ENCODE measurements around the gene C9orf50.
"Not testable (repeated sequence)": the region's sequence is repeated elsewhere in the genome, so short reads cannot be mapped to it uniquely, and the experiment has no call there.

C9orf50 gene

DNA sequence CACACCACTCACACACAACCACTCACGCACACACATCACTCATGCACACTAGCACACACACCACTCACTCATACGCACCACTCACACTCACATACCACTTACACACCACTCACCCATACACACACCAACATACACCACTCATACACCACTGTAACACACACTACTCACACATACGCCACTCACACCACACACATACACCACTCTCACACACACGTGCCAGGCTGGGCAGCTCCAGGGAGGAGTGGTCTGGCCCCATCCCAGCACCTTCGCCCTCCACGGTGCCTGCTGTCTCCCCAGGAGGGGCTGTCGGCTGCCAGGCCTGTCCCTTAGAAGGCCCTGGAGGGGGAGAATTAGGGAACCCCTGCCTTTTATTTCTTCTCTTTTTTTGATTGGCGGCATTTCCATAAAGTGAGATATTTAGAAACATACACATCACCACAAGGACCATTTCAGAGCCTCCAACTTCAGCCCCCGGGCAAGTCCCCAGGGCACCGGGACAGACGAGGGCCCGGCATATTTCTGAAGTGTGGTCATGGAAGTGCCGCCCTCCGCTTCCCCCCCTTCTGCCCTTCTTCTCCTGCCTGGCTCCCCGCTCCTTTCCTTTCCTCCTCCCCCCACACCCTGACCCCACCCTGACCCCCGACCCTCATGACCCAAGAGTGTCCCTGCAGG is 27.3 kb upstream of the C9orf50 start:
- DNase-seq (ENCODE audit: low read depth): no peak

DNA sequence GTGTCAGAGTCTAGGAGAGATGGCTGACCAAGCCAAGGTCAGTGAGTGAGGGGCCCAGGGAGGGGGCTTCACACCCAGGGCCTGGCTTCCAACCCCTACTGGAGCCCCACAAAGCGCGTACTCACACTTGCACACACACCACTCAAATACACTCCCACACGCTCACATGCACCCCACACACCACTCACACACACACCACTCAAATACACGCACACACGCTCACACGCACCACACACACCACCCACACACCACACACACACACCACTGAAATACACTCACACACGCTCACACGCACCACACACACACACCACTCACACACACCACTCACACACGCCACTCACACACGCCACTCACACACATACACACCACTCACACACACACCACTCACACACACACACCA is 26.7 kb upstream of the C9orf50 start:
- DNase-seq (ENCODE audit: low read depth): no peak

DNA sequence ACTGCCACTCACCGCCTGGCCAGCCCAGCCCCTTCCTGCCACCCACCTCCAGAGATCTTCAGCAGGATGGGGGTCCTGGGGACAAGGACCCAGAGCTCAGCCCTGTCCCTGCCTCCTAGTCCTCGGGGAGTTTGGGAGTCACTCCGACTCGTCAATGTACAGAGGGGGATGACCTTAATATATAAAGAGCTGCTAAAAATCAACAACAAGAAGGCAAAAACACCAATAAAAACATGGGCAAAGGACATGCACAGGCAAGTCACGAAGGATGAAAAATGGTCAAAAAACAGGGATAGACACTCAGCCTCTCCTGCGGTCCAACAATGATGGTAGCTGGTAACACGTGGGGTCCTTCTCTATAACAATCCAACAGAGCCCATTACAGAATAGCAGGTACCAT is 25.8 kb upstream of the C9orf50 start:
- no peak for DNase-seq (ENCODE audit: low read depth)

DNA sequence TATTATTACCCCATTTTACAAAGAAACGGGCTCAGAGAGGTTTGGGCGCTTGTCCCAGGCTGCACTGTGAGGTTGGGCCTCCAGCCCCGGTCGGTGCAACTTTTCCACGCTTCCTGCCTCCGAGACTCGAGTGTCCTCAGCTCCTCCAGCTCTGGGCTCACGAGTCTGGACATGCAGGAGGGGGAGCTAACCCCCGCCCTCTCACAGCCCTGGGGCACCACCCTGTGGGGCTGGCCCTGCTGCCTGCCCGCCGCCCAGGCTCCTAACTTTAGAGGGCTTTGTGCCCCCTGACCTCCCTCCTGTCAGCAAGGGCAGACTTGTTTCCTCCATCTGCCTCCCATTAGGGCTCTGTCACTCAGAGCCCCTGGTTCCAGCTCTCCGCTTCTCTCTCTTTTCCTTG is 25.4 kb upstream of the C9orf50 start:
- no peak for DNase-seq (ENCODE audit: low read depth)

DNA sequence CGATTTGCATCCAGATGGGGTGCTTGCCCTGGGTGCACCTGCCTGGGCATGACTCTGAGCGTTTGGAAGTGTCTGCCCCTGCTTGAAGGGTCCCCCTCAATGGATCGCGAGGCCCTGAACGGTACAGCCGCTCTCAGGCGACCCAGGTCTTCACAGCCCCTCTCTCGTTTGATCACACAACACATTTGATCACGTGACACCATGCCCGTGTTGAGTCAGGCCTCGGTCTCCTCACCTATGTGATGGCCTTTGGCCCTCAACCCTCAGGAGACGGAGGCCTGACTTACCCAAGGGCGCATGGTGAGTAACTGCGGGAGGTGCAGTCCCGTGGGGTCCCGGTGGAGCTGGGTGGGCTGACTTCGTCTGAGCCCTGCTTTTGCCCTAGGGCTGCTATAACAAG is 24.0 kb upstream of the C9orf50 start:
- DNase-seq (ENCODE audit: low read depth): no peak

DNA sequence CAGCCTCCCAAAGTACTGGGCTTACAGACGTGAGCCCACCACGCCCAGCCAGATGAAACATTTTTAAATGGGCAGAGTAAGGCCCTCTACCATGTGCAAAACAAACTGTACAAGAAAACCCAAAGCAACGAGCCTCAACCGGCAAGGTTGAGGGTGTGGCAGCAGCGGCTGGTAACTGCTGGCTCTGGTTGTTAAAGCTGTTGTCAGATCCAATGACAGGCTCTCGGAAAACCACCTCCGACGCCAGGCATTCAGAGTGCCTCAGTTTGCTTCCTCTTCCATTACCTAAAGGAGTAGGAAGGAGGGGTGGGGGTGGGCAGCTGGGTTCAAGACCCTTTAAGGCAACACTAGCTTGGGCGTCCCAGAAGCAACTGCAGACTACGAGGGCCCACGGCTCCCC is 23.5 kb upstream of the C9orf50 start:
- no peak for DNase-seq (ENCODE audit: low read depth)

DNA sequence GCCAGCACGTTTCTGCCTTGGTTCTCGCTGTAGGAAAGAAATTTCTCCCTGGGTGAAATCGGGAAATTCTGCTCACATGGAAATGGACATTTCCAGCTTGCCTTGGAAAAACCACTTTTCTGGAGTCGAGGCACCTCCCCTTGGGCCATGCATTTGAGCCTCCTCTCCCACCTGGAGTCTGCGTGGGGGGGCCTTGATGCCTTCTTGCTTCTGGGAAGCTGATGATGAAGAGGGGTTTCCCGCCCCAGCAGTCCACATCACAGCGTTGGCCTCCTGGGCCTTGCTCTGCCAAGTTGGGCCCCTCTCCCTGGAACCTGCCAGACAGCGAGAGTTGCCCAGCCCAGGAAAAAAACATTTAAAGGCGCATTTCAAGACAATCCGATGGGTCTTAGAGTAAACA is 22.8 kb upstream of the C9orf50 start:
- no peak for DNase-seq (ENCODE audit: low read depth)

DNA sequence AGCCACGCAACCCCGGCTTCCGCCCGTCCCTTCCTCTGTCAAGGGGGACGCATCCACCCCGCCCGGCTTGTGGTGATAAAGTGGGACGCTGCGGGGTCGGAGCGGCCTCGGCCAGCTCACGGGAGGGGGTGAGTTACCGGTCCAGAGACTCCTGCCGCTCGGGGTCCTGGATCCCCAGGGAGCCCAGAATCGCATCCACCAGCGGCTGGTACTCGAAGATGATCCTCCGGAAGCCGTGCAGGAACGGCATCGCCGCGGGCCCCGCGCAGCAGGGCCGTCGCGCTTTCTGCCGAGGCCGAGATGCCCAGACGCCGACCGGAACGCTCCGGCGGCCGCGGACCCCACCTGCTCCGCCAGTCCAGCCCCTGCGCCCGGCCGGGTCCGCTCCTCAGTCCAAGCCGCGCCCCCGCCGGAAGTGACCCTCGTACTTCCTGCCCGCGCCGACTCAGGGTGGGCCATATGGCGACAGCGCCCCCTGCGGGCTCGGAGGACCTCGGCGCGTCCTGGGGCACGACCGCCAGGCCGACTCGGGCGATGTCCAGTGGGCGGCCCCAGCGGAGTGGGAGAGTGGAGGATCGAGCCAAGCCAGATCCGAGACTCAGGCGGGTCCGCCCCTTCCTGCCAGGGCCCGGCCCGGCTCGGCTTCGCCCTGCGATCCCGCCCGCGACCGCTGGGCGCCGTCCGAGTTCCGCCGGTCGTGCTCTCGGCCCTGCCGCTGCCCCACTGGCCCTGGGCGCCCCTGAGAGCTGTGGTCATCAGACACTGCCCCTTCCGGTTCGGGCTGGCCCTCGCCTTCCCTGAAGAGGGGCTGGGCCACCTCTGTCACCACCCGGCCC is 21.1 kb upstream of the C9orf50 start, which contains the start of gene ASB6:
TSS of gene ASB6 (minus strand) at position 402 of the 836 bp plus-strand sequence. CDS start at position 250, 152 bp downstream.
- peak; percentile 96 for DNase-seq (ENCODE audit: low read depth)

DNA sequence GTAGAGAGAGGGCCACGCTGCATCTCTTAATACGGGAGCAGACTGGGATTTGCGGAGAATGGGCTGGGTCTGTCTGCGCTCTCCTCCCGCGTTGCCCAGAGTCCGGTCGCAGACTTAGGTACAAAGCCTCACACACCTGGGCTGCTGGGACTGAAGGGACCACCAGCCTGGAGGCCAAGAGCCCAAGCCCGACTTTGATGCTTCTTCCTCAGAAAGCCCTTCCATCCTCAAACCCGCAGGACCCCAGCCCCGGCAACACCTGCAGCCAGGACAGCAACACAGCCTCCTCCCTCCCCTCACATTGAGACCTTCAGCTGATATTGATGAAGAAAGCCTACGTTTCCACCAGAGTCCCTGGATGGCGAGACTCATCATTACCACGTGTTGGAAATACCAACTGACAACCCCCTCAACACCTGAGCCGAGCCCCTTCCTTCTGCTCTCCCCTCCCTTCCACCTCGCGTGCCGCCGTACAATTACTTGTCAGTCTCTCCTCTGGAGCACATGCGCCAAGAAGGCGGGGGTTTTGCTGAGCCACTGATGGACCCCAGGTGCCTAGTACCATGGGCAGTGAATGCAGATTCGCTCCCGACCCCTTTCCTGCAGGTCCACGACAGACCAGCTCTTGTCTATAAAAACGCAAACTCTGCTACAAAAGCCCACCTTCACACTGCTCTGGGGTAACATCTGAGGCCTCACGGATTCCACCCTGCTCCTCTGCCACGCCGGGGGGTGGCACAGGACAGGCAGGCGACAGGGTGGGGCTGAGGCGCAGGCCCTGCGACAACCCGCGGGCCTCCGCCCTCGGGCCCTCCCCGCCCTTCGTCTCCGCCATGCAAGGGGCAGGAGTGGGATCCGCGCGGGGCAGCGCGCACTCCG is 20.2 kb upstream of the C9orf50 start:
- no peak for DNase-seq (ENCODE audit: low read depth)

DNA sequence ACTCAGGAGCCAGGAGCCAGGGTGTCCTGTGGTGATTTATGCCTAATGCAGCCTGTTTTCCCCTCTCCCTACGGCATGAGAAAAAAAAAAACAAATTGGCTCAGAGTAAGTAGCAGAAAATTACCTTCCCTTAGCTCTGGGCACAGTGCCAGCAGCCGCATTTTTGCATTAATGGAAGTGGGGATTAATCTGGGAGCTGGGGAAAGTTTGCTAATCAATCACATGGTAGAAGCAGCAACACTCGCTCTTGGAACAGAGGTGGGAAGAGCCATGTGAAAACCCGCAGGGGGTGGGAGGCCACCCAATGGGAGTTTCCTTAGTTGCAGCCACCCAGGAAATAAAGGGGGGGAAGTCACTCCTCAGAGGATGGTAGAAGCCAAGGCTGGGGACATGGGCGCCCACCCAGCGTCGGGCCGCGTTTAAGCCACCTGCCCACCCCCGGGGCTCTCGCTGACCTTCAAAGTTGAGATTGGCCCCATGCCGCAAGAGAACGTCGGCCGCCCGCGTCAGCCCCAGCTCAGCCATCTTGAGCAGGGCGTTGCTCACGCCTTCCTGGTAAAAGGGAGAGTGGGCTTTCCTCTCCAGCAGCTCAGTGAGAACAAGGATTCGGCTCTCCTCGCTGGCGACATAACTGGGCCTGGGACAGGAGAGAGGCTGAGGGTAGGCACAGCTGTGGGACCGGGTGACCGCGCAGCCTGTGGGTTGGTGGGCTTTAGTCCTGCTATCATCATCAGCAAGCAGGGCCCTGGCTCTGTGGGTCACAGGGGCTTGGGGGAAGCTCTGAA is 19.4 kb upstream of the C9orf50 start:
- no peak for DNase-seq (ENCODE audit: low read depth)

DNA sequence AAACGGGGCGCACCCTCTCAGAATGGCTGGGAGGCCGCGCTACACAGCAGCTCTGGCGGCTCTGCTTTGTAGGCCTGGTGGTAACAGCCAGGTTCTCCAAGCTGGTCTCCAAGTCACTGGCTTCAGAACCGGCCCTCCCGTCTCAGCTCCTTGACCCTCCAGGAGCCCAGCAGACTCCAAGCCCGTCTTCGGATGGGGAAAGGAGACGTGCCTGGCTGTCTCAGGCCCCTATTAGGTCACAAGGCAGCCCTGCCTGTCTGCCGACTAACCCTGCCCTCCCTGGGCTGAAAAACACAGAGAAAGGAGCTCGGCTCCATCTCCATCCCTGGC is 18.8 kb upstream of the C9orf50 start:
- no peak for DNase-seq (ENCODE audit: low read depth)

DNA sequence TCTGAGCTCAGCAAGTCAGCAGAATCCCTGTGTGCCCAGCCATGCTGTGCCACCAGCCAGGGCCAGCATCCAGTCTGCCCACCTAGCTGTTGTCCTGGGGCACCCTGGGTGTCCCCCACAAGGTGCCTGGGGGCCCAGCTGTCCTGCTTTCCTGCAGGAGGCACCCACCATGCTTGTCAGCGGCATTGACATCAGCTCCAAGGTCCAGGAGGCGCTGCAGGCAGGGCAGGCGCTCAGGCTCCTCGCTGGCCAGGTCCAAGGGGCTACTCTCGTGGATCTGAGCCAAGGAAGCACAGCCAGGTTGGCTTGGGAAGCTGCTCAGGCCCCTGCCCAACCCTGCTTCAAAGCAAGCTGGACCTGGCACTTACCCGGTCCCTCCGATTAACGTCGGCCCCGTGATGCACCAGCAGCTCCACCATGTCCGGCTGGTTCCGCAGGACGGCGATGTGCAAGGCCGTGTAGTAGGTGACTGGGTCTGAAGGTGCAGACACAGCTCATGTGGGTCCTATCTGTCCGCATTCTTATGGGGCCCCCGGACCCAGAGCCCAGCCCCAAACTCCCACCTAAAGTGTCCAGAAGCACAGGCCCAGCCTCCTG is 18.2 kb upstream of the C9orf50 start:
- DNase-seq (ENCODE audit: low read depth): no peak

DNA sequence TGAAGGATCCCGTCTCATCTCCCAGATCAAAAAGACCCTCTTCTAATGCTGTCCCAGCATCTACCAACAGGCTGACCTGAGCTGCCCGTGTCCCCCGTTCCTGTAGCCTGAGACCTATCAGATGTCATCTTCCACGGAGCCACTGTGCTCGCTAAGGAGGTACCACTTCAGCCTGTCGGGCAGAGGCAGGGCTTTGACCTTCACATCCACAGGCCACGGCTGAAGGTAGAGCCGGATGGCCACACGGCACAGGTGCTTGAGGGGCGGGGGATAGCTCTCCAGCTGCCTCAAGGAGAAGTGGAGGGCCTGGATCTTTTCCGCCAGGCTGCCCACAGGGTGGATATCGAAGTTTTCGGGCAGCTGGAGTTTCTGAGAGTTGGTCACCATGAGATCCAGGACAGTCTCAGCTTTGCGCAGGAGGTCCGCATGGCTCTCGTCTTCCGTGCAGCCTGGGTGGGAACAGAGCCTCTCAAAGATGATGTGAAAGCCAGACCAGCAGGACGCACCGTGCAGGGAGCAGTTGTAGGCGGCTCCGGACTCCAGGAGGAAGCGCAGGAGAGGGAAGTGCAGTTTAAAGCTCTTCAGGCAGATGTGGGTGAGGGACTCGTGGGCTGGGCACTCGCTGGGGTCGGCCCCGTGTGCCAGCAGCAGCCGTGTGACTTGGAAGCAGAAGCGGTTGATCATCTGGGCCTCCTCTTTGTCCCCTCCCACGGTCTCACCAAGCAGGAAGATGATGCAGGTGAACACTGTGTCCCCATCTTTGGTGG is 17.0 kb upstream of the C9orf50 start:
- no peak for DNase-seq (ENCODE audit: low read depth)

DNA sequence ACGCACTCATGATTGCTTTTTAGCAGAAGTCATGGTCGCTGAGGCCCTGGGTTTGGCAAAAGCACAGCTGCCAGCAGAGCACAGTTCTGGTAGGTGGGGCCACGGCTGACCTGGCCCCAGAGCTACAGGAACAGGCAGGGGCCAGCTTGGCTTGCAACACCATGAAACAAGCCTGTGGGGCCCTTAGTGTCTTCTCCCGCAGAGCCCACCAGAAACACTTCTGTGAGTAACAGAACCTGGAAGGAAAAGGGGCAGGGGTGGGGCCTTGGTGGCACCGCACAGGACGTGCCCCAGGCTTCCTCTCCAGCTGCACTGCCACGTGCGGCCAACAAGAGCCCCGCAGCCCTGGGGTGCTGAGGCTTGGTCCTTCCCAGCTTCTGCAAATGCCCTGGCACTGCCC is 16.2 kb upstream of the C9orf50 start:
- no peak for DNase-seq (ENCODE audit: low read depth)

DNA sequence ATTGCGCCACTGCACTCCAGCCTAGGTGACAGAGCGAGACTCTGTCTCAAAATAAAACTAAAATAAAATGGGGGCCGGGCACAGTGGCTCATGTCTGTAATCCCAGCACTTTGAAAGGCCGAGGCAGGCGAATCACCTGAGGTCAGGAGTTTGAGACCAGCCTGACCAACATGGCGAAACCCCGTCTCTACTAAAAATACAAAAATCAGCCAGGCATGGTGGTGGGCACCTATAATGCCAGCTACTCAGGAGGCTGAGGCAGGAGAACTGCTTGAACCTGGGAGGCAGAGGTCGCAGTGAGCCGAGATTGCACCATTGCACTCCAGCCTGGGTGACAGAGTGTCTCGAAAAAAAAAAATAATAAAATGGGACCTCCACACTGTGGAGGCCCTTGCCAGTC is 15.4 kb upstream of the C9orf50 start:
- not testable (repeated sequence) for DNase-seq (ENCODE audit: low read depth)

DNA sequence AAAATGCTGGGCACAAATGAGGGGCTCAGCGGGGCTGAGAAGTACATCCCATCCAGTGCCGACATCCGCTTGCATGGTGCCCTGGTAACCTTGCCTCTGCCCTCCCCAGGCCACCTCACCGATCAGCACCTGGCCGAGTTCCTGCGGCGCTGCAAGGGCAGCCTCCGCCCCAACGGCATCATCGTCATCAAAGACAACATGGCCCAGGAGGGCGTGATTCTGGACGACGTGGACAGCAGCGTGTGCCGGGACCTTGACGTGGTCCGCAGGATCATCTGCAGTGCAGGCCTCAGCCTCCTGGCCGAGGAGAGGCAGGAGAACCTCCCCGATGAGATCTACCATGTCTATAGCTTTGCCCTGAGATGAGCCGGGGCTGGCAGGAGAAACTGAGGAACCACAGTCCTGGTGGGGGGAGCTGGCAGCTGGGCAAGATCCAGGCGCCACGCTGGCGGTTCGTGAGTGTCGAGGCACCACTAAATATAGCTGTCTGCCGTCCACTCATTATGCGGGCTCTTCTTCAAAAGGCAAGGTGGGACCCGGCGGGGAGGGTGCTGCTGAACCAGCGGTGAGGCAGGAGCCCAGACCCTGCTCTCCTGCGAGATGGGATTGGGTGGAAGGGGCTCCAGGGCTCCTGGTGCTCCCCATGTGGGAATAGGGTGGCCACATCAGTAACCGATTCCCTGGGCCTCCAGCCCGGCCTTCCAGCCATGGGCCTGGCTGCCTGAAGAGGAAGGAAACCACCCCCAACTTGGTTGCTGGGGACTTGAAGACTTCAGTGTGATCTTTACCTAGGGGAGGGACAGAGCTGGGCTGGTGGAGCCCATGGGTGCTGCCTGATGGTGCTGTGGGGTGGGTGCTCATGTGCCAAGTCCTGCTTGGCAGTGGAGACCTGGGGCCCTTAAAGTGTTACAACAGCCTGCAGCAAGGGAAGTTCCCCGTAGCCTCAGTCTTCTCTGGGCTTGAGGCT is 14.5 kb upstream of the C9orf50 start:
- DNase-seq (ENCODE audit: low read depth): no peak

DNA sequence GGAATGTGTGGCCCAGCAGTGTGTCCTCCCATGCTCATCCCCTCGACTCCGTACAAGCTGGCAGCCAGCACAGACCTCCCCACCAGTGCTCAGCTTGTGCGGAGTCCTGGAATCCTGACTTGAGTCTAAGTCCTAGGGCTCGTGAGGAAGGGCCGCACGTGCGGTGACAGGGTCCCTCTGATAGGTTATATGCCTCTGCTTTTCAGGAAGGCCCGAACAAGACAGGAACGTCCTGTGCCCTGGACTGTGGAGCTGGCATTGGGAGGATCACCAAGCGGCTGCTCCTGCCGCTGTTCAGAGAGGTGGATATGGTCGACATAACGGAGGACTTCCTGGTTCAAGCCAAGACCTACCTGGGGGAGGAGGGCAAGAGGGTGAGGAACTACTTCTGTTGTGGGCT is 12.9 kb upstream of the C9orf50 start:
- DNase-seq (ENCODE audit: low read depth): no peak

DNA sequence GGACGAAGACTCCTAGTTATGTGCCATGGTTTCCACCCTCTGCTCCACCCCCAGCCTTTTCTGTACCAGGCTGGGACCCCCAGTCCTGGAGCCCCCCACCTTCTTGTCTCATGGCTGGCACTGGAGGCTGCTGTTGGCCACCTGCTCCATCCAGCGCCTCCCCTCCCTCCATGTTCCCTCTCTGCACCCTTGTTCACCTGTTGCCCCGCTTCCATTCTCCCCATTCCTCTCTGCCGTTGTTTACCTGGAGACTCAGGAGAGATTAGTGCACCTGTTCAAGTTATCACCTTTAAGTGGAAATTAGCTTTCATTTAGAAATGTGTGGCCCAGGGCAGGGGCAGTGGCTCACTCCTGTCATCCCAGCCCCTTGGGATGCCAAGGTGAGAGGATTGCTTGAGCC is 12.3 kb upstream of the C9orf50 start:
- no peak for DNase-seq (ENCODE audit: low read depth)

DNA sequence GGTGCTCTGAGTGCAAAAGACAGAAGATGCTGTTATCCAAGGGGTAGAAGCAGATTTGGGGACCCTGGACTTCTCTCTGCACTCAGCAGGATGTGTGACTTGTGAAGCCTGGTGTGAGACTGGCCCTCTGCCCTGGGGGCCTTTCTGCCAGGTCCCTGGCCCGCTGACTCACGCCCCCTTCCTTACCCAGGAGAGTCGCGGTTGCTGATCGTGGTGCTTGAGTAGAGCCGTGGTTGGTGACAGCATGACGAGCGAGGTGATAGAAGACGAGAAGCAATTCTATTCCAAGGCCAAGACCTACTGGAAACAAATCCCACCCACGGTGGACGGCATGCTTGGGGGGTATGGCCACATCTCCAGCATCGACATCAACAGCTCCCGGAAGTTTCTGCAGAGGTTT is 11.6 kb upstream of the C9orf50 start:
- no peak for DNase-seq (ENCODE audit: low read depth)

All from stimulated activated CD8-positive, alpha-beta memory T cell treated with anti-CD3 and anti-CD28 coated beads, Interleukin-4, amount 100 ng/mL, for 24 hours (primary cell).